Colonic mucosa (tissue), 4 donors: Measurements from ENCODE around the gene TSPAN15. TPM values are rescaled to one million over a fixed set of nuclear protein-coding genes. Genes with fewer than 3 reads are reported as not detected.

Source experiments
- DNase-seq: peaks from one replicate; pipeline ENCODE4 v3.0.0-alpha.2; 2020
- H3K27ac ChIP-seq: fragments of 200-600 bp; one replicate; pipeline ENCODE4 v1.8.0; 2021
- H3K27me3 ChIP-seq: fragments of 200-600 bp; one replicate; pipeline ENCODE4 v1.8.0; 2021
- H3K36me3 ChIP-seq: fragments of 200-600 bp; one replicate; pipeline ENCODE4 v1.8.0; 2021
- H3K4me1 ChIP-seq: fragments of 200-600 bp; one replicate; pipeline ENCODE4 v1.8.0; 2021; ENCODE audit warnings: mild to moderate bottlenecking
- H3K4me3 ChIP-seq: fragments of 200-600 bp; one replicate; pipeline ENCODE4 v1.8.0; 2021
- H3K9ac ChIP-seq, 2 donors: one replicate each; pipeline ENCODE4 v1.7.0; 2013; ENCODE audit warnings: control low read depth in 2 of 2, low read depth in 2 of 2, low read length in 2 of 2
- H3K9me3 ChIP-seq: fragments of 200-600 bp; one replicate; pipeline ENCODE4 v1.8.0; 2021
- CTCF ChIP-seq: fragments of 200-600 bp; IDR thresholded peaks from one replicate; pipeline ENCODE4 v1.8.0; 2022; ENCODE audit warnings: antibody characterized with exemption, mild to moderate bottlenecking
- intact Hi-C: fragments of 100-400 bp; cut with DNase I; formaldehyde crosslinking; loops from one replicate; pipeline ENCODE4 v1.14.1; 2022
- total RNA-seq, 2 donors: library from RNA; stranded (reverse); fragmentation: NEBNext Ultra II Directional in 1 of 2; extraction: Animal tissue kit (Norgen Biotek cat#: 25700) in 1 of 2; gene quantifications; one replicate each; pipeline ENCODE4 v1.2.1, GENCODE V29; 2021
- donor health status: healthy.
- donor health status: DM: no; HTN: no; CAD: no.
- donor health status: DM: no; HTN: no; CAD: no.

The TSPAN15 gene
- total RNA-seq, 2 donors from 2014 or later = 129 TPM

GRCh38 chr10:69434169-69434568, 17.1 kb upstream of the TSPAN15 start:
- no peaks in the 10 kb centered on the region for H3K9me3 ChIP-seq
- no peak for TF ChIP-seq CTCF
- H3K27me3 ChIP-seq = no peaks in the 10 kb centered on the region
- H3K4me1 ChIP-seq = peaks cover 6% of the 10 kb centered on the region
- H3K9ac ChIP-seq = no peak overlapping the region
- H3K27ac ChIP-seq = no peak overlapping the region
- no peak for DNase-seq
- no peaks in the 10 kb centered on the region for H3K36me3 ChIP-seq
- intact Hi-C loops = no loop called here
- H3K4me3 ChIP-seq = no peak overlapping the region

GRCh38 chr10:69434926-69435325, 16.3 kb upstream of the TSPAN15 start:
- no peak for DNase-seq
- TF ChIP-seq CTCF = no peak
- intact Hi-C loops = no loop called here

GRCh38 chr10:69435966-69436520, 15.2 kb upstream of the TSPAN15 start:
- Histone ChIP-seq H3K4me1 (peaks cover 7% of the 10 kb centered on the region), H3K9ac (no peak overlapping the region), H3K9me3 (no peaks in the 10 kb centered on the region), H3K27ac (no peak overlapping the region), H3K27me3 (no peaks in the 10 kb centered on the region), H3K36me3 (no peaks in the 10 kb centered on the region), H3K4me3 (no peak overlapping the region)
- no peak for TF ChIP-seq CTCF
- DNase-seq = no peak
- intact Hi-C loops = no loop called here

More at GRCh38 chr10:69434926-69435325, 16.3 kb upstream of the TSPAN15 start:
- no peaks in the 10 kb centered on the region for H3K27me3 ChIP-seq
- no peaks in the 10 kb centered on the region for H3K36me3 ChIP-seq
- no peak overlapping the region for H3K27ac ChIP-seq
- H3K9ac ChIP-seq = no peak overlapping the region
- peaks cover 7% of the 10 kb centered on the region for H3K4me1 ChIP-seq
- H3K4me3 ChIP-seq = no peak overlapping the region
- H3K9me3 ChIP-seq = no peaks in the 10 kb centered on the region

- H3K27ac ChIP-seq = peak overlapping the region; percentile 89
- no peak for TF ChIP-seq CTCF
Observed at GRCh38 chr10:69437321-69438259, 13.7 kb upstream of the TSPAN15 start.

GRCh38 chr10:69438536-69439349, 12.5 kb upstream of the TSPAN15 start:
- Histone ChIP-seq H3K4me3 (no peak overlapping the region), H3K9me3 (no peaks in the 10 kb centered on the region), H3K27ac (peak overlapping the region; percentile 89), H3K36me3 (no peaks in the 10 kb centered on the region), H3K27me3 (no peaks in the 10 kb centered on the region), H3K4me1 (peaks cover 7% of the 10 kb centered on the region), H3K9ac (peak overlapping the region in 1 of 2 donors; percentile 71)
- intact Hi-C loops = no loop called here
- no peak for TF ChIP-seq CTCF
- no peak for DNase-seq

More at GRCh38 chr10:69437321-69438259, 13.7 kb upstream of the TSPAN15 start:
- DNase-seq = no peak
- no peaks in the 10 kb centered on the region for H3K27me3 ChIP-seq
- no peak overlapping the region for H3K4me3 ChIP-seq
- no peaks in the 10 kb centered on the region for H3K36me3 ChIP-seq
- no peaks in the 10 kb centered on the region for H3K9me3 ChIP-seq
- intact Hi-C loops = no loop called here
- peaks cover 7% of the 10 kb centered on the region for H3K4me1 ChIP-seq
- H3K9ac ChIP-seq = peak overlapping the region in 1 of 2 donors; percentile 71
